Mammary epithelial cell (primary cell): ENCODE data around the gene NR4A1.

ENCODE experiments used
- EZH2 ChIP-seq: IDR thresholded peaks from 2 replicates; pipeline ENCODE4 v1.6.1; 2012; ENCODE audit warnings: low read length, inconsistent platforms, borderline replicate concordance
- TF ChIP-seq, protein P1 (sequence below), 2 donors: IDR thresholded peaks in 1 of 2; conservative IDR thresholded peaks in 1 of 2; 2 replicates each; pipeline ENCODE4 v1.5.1; 2011 to 2012; ENCODE audit warnings: inconsistent platforms in 2 of 2, low read length in 2 of 2, mild to moderate bottlenecking in 2 of 2, control low read depth in 1 of 2, low read depth in 1 of 2; ENCODE audit not compliant: insufficient read depth in 1 of 2; ENCODE audit errors: extremely low read depth in 1 of 2

GRCh38 chr12:52029685-52030084 lies 21.6 kb upstream of the NR4A1 start:
- TF ChIP-seq, protein P1, sequence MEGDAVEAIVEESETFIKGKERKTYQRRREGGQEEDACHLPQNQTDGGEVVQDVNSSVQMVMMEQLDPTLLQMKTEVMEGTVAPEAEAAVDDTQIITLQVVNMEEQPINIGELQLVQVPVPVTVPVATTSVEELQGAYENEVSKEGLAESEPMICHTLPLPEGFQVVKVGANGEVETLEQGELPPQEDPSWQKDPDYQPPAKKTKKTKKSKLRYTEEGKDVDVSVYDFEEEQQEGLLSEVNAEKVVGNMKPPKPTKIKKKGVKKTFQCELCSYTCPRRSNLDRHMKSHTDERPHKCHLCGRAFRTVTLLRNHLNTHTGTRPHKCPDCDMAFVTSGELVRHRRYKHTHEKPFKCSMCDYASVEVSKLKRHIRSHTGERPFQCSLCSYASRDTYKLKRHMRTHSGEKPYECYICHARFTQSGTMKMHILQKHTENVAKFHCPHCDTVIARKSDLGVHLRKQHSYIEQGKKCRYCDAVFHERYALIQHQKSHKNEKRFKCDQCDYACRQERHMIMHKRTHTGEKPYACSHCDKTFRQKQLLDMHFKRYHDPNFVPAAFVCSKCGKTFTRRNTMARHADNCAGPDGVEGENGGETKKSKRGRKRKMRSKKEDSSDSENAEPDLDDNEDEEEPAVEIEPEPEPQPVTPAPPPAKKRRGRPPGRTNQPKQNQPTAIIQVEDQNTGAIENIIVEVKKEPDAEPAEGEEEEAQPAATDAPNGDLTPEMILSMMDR (conservative IDR thresholded peaks at IDR 0.05 in 1 of 2, IDR thresholded peaks at IDR 0.05 in 1 of 2; ENCODE audit: extremely low read depth in 1 of 2, insufficient read depth in 1 of 2, low read depth in 1 of 2, low read length in 2 of 2) = no peak
- no peak for TF ChIP-seq EZH2
